Measurements from ENCODE around the gene OSBPL5. TPM values are rescaled to one million over a fixed set of nuclear protein-coding genes. Genes with fewer than 3 reads are reported as not detected.

Gene OSBPL5
- total and polyA plus RNA-seq, 4 donors: 15.2 to 51.5 (median 28.3) TPM

DNA sequence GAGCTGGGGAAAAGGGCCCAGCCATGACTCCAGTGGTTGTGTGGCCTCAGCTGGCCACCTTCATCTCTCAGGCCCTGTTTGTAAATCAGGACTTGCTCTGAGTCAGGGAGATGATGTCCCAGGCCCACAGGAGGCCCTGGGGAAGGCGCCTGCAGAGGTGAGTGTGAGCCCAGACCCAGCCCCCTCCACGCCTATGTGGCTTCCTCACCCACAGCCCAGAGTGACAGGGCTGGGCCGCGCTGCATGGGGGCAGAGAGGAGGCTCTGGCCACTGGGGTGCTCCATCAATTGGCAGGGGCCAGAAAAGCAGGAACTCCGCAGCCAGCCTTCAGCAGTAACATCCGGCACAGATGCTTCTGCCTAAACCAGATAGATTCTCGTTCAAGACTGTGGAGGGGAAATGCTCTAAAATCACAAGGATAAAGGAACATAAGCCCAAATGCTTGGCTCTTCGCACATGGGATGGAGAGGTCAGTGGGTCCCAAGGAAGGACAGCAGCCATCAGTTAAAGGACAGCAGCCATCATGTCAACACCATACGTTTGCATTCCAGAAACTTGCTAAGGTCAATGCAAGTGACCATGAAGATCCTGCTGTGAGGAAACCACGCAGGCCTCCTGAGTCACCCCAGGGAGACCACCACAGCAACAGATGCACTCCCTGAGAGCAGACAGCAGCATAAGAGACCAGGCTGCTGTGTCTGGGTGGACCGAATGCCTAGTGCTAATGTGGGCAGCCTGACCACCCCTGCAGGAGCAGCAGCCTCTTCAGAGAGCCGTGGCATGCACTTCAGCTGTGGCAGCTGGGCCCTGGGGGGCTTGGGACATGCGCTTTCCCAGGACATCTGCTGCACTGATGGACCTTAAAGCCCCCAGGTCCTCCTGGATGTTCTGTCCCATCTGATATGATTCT, 28.3 kb downstream of the OSBPL5 start:
- no peaks in the 10 kb centered on the region for H3K9me3 ChIP-seq (ENCODE audit: control insufficient read depth in 4 of 4, insufficient read depth in 3 of 4, low read length in 3 of 4)

GRCh38 chr11:3135481-3136440, 29.3 kb downstream of the OSBPL5 start:
- H3K9ac ChIP-seq (ENCODE audit: insufficient read depth in 1 of 2, low read length in 2 of 2): no peak overlapping the region
- peaks cover 0 to 8% (median 0%) of the 10 kb centered on the region in 4 donors for H3K36me3 ChIP-seq (ENCODE audit: control insufficient read depth in 4 of 4, insufficient read depth in 4 of 4, low read length in 4 of 4)
- peaks cover 0 to 13% (median 10%) of the 10 kb centered on the region in 5 donors for H3K4me1 ChIP-seq (ENCODE audit: control insufficient read depth in 5 of 5, insufficient read depth in 5 of 5, low read length in 5 of 5)
- H3K4me3 ChIP-seq: no peak overlapping the region
- 51 to 71% methylated on average over 15 of the region's 15 CpGs for WGBS, 2 donors
- no peaks in the 10 kb centered on the region for H3K27me3 ChIP-seq (ENCODE audit: control insufficient read depth in 3 of 3, insufficient read depth in 3 of 3, low read length in 2 of 3)
- DNase-seq: peak in 1 of 3 donors; percentile 11
- no peak for ATAC-seq (ENCODE audit: insufficient read depth, low FRiP score)
- H3K9me3 ChIP-seq (ENCODE audit: control insufficient read depth in 4 of 4, insufficient read depth in 3 of 4, low read length in 3 of 4): no peaks in the 10 kb centered on the region
- TF ChIP-seq, protein P1, sequence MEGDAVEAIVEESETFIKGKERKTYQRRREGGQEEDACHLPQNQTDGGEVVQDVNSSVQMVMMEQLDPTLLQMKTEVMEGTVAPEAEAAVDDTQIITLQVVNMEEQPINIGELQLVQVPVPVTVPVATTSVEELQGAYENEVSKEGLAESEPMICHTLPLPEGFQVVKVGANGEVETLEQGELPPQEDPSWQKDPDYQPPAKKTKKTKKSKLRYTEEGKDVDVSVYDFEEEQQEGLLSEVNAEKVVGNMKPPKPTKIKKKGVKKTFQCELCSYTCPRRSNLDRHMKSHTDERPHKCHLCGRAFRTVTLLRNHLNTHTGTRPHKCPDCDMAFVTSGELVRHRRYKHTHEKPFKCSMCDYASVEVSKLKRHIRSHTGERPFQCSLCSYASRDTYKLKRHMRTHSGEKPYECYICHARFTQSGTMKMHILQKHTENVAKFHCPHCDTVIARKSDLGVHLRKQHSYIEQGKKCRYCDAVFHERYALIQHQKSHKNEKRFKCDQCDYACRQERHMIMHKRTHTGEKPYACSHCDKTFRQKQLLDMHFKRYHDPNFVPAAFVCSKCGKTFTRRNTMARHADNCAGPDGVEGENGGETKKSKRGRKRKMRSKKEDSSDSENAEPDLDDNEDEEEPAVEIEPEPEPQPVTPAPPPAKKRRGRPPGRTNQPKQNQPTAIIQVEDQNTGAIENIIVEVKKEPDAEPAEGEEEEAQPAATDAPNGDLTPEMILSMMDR (IDR thresholded peaks at IDR 0.05; ENCODE audit: control extremely low read depth, extremely low read depth): no peak
- H3K27ac ChIP-seq (ENCODE audit: low read depth in 1 of 2, low read length in 1 of 2): no peak overlapping the region

More for the DNA sequence above, 28.3 kb downstream of the OSBPL5 start:
- peak in 1 of 3 donors; percentile 7 for DNase-seq
- 65 to 80% methylated on average over 13 of the region's 13 CpGs for WGBS, 2 donors
- TF ChIP-seq, protein P1 (IDR thresholded peaks at IDR 0.05; ENCODE audit: control extremely low read depth, extremely low read depth): no peak
- Histone ChIP-seq H3K27ac (ENCODE audit: low read depth in 1 of 2, low read length in 1 of 2) (no peak overlapping the region), H3K27me3 (ENCODE audit: control insufficient read depth in 3 of 3, insufficient read depth in 3 of 3, low read length in 2 of 3) (no peaks in the 10 kb centered on the region), H3K36me3 (ENCODE audit: control insufficient read depth in 4 of 4, insufficient read depth in 4 of 4, low read length in 4 of 4) (peaks cover 0 to 8% (median 0%) of the 10 kb centered on the region in 4 donors), H3K9ac (ENCODE audit: insufficient read depth in 1 of 2, low read length in 2 of 2) (no peak overlapping the region), H3K4me1 (ENCODE audit: control insufficient read depth in 5 of 5, insufficient read depth in 5 of 5, low read length in 5 of 5) (peaks cover 0 to 12% (median 10%) of the 10 kb centered on the region in 5 donors), H3K4me3 (no peak overlapping the region)
- ATAC-seq (ENCODE audit: insufficient read depth, low FRiP score): no peak

- no peak overlapping the region for H3K27ac ChIP-seq (ENCODE audit: low read depth in 1 of 2, low read length in 1 of 2)
- ATAC-seq (ENCODE audit: insufficient read depth, low FRiP score): no peak
Measured at GRCh38 chr11:3134651-3135480, 30.2 kb downstream of the OSBPL5 start.

More at GRCh38 chr11:3134651-3135480, 30.2 kb downstream of the OSBPL5 start:
- DNase-seq: peak; percentile 23 to 41 (median 40)
- no peaks in the 10 kb centered on the region for H3K27me3 ChIP-seq (ENCODE audit: control insufficient read depth in 3 of 3, insufficient read depth in 3 of 3, low read length in 2 of 3)
- H3K4me3 ChIP-seq: no peak overlapping the region
- no peaks in the 10 kb centered on the region for H3K9me3 ChIP-seq (ENCODE audit: control insufficient read depth in 4 of 4, insufficient read depth in 3 of 4, low read length in 3 of 4)
- TF ChIP-seq, protein P1 (IDR thresholded peaks at IDR 0.05; ENCODE audit: control extremely low read depth, extremely low read depth): no peak
- peaks cover 0 to 6% (median 0%) of the 10 kb centered on the region in 4 donors for H3K36me3 ChIP-seq (ENCODE audit: control insufficient read depth in 4 of 4, insufficient read depth in 4 of 4, low read length in 4 of 4)
- no peak overlapping the region for H3K9ac ChIP-seq (ENCODE audit: insufficient read depth in 1 of 2, low read length in 2 of 2)
- WGBS, 2 donors: 80% methylated on average over 26 to 27 of the region's 27 CpGs
- peaks cover 0 to 14% (median 10%) of the 10 kb centered on the region in 5 donors for H3K4me1 ChIP-seq (ENCODE audit: control insufficient read depth in 5 of 5, insufficient read depth in 5 of 5, low read length in 5 of 5)

All from lung (tissue), 12 donors.